HK-2 (cell line): Measurements from ENCODE around the gene INSM1.

Experiments
- DNase-seq: peaks from one replicate; pipeline ENCODE4 v3.0.0-alpha.2; 2018; ENCODE audit not compliant: unreplicated experiment

The INSM1 gene

DNA sequence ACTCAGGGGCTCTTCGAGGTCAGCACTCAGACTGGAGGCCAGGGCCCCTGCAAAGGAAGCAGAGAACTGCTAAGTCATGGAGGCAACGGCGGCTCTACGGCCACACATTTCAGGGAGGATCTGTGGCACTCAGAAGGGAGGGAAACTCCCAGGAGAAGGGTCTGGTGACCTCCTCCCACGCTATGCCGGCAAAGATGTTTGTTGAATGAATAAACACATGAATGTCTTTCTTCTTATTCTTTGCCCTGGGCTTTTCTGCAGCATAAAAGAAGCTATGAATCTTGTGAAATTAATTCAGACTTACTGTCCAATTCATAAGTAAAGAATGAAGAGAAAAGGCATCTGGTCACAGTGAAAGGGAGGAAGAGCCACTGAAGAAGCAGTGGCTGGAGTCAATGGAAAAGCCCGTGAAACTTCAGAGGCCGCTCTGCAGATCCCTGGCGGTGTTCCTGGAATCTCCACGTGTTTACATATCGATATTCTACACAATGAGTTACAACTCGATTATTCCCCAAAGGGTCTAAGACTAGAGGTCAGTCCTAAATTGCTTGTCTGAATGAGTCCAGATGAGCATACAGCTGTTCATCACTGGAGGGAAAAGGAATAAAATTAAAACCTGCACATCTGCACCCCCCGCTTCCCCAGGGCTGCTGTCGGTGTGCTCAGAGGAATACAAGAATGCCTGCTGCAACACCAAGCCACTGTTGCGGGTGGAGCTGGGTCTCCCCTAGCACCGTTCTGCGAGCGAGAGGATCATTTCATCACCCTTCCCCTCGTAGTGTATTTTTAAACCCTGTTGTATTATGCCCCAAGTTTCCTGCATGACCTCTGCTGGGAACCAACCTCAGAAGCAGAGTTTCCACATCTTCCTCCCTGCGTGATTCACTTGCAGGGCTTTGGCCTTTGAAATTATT lies 25.6 kb downstream of the INSM1 start:
- DNase-seq: no peak

DNA sequence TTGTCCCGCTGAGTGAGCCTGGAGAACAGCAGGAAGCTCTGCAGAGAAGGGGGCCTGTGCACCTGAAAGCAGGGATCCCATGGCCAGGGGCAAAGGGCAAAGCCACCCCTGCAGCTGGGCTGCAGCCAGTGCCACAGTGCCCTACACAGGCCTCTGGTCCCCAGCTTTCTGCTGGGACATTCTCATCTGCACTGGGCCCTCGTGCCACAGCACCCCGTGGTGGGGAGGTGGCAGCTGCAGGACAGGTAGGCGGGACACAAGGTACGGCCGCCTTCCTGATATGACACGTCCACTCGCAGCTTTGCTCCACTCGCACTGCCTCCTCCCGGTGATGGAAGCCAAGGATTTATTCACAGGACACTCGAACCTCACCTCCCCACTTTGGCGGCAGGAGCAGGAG lies 27.2 kb downstream of the INSM1 start:
- DNase-seq: no peak

DNA sequence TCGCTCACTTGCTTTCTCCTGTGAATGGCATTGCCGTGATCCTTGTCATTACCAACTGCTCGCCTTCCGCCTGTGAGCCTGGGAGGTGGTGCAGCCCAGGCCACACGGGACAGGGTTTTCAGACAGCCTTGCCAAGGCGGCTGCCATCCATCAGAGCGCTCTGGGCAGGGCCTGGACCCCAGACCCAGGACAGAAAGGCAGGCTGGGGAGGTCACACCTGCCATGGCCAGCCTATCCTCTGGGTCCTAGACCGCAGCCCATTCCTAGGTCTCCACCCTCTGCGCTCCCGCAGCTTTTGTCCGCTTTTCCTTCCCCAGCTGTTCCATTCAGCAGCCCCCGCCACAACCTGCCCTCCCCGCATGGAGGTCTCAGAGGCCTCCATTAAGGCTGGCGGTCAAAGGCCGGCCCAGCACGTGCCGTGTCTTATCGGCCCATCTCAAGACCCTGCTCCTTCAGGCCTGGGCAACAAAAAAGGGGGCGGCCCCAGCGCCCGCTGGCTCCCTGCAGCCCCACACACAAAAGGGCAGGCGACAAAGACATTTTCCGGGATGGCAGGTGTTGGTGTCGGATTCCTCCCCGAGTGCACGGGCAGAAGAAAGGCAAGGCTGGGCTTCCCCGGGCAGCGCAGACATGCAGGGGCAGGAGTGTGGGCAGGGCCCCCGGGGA lies 28.1 kb downstream of the INSM1 start:
- no peak for DNase-seq

DNA sequence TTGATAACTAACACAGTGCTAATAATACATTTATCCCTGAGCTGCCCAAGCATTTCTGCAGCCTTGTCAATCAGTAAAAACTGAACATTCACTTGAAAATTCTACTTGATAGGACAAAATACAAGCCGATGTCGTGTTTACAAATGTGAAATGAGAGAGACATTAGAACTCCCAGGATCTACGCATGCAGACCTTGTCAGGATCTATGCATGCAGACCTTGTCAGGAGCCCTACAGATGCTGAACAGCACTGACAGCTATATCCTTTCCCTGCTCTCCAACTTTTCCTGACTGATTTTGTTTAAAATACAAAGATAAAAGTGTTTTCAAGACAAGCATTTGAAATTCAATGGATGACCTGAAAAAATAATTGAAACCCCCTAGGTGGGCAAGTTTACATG lies 28.9 kb downstream of the INSM1 start:
- no peak for DNase-seq

DNA sequence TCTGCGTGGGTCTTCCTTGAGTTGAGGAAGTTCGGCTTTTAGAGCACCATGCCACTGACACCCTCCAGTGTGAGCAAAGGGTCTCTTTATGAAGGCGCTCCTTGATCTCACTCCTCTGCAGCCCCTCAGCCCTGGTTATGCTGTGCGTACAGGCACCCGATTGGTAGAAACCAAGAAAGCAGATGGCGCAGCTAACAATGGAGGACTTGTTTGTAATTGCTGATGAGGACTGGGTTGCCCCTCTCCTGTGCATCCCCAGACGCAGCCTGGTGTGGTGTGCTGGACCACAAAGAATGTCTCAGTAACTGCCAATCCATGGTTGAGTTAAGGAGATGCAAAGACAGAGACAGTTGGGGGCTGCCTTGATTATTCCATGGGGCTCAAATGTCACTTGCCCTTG lies 30.2 kb downstream of the INSM1 start:
- no peak for DNase-seq

DNA sequence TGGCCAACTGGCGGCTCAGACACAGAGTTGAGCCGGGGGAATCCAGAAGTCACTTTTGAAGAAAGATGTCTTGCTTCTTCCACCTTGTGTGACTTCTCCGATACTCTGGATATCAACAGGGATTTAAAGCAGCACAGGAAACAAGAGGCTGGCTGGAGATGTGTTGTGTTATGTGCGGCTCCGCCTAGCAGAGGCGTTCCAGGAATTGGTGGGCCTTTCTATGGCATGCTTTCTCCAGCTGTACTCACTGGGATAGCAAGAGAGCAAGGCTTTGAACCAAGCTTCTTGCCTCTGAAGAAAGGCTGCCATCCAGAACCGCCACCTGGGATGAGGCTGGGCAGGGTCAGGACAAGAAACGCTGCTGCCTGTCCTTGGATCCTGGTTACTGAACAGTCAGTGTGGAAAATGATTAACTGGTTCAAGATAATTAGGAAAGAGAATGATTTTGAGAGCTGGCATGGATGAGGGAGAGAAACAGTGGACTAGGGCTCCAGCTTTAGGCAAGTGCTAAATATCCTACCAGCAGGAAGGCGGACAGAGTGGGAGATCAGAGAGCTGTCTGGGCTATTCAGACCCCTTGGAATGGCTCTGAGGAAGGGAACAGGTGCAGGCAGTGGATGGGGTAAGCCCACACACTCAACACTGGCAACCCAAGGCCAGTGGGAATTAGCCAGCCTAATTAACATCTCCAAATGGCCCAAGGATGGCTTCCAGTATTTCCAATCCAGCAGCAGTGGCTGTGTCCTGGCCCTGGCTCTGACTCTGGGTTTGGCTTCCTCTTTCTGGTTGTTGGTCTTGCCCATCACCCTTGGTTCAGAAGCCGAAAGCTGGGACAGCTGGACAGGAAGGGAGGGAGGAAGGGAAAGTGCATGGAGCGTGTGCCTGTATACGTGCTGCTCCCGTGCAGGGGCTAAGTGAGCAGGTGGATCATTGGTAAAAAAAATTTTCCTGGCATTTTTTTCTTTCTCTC lies 31.9 kb downstream of the INSM1 start:
- DNase-seq: no peak

DNA sequence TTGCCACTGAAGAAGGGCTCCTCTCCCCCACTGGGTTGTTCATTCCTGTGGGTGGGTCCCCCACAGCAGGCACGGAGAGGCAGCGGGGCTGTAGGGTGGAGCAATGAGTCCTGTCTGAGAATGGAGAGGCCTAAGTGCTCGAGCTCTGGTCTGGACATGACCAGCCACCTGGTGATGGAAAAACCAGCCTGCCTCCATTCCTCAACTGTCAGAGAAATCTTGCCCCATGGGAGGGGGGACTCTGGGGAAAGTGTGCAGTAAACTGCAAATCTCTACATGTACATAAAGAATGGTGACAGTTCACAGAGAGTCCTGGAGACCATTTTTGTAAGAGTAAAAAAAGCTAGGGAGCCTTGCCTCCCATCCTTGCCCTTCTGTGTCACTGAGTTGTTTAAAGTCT lies 34.1 kb downstream of the INSM1 start:
- no peak for DNase-seq

DNA sequence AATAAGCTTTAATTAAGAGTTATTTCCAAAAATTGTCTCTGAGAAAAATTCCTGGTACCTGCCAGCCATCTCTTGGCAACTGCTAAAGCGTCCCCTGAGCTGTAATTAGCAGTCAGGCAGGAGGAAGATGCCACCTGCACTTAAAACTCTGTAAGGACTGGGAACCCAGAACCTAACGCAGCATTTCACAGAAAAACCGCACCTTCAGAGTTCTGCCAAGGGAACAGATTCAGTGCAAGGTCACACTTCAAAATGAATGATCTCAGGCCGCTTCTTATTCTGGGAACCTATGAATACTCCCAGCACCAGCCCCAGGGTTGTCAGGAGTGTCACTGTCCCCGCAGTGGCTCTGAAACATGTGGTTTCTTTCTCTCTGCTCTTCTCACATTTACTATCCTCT lies 36.7 kb downstream of the INSM1 start:
- DNase-seq: no peak

DNA sequence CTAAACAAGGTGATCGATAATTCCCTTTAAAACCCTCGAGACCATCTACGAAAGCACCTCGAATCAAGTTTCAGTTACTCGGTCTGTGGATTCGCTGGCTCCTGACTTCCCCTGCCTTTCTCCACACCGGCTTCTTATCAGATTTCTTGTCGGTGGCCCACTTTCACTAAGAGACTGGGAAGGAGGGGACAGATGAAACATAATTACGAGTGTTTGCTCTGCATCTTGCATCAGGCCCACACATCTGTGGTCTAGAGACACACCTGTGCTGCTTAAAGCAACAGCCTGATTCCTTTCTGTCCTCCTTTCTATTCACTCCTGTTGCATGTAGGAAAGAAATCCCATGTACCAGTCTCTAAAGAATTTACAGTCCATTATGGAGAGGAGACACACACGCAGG lies 37.7 kb downstream of the INSM1 start:
- no peak for DNase-seq

DNA sequence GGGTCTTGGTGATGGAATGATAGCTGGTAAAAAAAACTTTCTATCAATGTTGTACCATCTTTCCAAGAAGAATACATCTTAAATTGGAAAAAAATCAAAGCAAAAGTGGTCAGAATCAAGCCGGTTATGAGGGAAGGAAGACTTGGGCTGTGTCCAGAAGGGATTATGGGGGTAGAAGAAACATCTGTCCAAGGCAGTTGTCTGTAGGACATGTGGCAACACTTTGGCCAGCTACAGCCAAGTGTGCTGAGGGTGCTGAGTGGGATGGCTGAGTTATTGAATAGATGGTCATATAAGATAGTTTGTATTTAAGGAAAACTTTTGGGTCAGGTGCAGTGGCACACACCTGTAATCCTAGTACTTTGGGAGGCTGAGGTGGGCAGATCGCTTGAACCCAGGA lies 38.4 kb downstream of the INSM1 start:
- DNase-seq: no peak

DNA sequence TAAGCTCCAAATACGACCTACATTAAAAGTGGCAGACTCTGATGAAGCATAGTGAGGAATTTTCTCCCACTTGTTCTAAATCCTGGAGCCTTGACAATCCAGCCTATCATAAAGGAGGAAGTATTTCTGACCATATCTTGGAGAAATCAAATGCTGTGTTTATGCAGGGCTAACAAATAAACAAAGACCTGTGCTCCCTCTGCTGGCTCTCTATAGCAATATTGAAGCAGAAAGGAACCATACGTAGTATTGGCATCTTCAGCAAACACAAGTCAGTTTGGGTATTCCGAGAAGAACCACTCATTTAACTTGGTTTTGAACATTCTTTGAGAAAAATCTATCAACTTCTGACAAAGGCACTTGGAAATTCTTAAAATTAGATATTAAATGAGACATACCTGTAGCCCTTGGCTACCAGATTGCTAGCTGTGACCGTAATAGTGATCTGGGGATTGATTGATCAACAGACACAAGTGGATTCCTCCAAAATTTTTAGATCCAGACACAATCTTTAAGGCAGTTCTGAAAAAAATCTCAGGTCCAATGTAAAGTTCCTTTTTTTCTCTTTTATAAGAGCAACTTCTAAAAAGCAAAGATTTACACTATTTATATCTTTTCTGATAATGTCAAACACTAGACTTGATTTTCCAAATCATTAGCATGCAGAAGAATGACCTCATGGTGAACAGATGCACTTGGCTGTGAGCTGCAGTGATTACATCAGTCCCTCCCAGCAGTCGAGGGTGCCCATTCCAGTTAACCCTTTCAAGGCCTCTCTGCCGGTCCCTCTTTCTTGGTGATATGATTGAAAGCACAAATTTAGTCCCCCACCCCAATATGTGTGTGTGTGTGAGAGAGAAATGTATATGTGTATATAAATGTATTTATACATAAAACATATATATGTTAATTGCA lies 40.2 kb downstream of the INSM1 start:
- no peak for DNase-seq

DNA sequence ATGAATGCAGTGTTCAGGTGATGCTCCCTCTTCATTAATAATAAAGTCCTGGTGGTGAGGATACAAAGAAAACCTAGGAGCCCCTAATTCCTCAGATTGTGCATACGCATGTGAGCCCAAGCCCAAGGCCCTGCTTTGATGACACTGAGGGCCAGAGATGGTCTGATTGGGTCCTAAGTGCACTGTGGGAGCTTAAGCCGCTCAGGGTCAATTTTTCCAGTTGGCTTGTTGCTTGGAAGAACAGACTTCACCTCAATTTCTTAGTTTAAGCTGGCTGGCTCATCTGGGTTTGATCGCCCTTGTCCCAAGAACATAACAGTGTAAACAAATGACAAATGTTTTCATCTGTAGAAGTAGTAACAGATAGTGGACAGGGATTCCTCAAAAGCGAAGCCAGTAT lies 41.4 kb downstream of the INSM1 start:
- no peak for DNase-seq

DNA sequence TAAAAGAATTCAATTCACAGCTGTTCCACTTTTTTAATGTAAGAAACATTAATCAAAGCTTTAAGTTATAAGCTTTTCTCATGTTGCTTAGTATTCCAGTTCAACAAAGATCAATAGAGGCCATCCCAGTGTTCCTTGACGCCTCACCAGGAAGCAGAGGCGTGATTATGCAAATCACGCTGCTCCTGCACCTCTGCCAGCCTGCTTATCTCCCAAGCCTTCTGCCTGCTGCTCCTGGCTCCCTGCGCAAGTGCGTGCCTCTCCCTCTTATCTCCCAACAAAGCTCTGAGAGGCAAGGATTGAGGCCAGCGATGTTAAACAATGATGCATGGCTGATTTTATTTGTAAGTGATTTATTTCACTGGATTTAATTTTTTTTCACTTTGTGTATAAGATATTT lies 42.8 kb downstream of the INSM1 start:
- no peak for DNase-seq

DNA sequence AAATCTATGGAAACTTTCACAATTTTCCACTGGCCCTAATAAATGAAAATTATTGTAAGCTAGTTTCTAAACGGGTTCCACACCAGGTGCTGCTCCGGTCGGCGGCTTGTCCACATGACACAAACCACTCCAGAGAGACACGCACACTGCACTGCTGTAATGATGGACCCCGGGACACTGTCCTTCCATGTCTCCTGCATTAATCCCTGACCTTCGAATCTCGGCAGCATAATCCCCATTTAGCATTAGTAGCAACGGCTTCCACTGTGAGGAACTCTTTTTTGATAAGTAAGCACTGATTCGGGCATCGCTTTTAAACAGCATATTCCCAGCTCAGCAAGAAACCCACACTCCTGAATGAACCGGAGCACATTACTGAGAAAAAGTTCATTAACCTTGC lies 43.5 kb downstream of the INSM1 start:
- DNase-seq: no peak

DNA sequence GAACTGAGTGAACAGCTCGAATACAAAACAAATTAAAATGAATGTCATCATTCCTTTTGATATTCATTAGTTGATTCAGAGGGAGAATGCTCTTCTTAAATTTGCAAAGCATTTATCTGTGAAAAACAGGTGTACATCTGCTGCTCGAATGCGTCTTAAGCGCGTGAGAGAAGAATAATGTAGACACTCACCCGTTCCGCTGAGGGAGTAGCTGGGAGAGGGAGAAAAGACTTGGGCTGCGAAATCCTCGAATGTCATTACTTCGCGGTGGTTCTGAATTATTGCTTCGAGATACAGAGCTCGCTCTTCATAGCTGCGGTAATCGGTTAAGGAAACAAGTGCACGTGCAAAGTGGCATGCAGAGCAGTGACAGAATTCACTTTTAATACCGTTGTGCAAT lies 43.9 kb downstream of the INSM1 start:
- no peak for DNase-seq

DNA sequence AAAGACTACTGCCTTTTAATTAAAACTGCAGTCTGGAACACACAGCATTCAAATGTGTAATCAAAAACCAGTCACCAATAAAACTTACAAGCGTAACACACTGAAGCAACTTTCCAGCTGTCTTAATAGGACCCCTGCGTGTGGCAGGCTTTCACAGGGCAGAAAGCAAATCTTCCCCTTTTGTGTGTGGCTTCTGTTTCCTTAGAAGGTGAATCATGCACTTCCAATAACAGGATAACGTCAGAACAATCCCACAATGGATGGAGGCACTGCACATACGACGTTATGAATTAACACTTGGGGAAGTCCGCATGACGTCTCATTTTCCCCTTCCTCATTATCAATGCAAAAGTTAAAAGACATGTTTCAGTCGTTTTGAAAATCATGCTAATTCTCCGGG lies 44.8 kb downstream of the INSM1 start:
- no peak for DNase-seq

DNA sequence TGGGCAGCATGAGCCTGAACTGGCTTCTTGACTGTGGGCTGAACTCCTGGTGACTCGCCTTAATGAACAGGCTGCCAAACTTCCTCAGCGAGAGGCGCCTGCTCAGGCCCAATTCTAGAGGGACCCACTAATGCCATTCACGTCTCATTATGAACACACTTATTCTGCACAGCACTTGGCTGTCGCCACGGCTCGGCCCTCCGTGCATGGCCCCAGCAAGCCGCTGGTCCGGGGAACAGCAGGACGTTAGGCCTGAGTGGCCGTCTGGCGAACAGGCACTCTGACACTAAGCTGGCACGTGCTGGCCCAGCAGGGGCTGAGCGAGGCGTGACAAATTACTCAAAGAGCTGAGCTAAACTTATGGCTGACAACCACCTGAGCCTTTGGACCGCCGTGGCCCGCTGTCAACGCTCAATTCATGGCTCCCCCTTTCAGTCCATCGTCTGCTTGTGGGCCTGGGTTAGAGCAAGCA lies 45.9 kb downstream of the INSM1 start:
- no peak for DNase-seq

DNA sequence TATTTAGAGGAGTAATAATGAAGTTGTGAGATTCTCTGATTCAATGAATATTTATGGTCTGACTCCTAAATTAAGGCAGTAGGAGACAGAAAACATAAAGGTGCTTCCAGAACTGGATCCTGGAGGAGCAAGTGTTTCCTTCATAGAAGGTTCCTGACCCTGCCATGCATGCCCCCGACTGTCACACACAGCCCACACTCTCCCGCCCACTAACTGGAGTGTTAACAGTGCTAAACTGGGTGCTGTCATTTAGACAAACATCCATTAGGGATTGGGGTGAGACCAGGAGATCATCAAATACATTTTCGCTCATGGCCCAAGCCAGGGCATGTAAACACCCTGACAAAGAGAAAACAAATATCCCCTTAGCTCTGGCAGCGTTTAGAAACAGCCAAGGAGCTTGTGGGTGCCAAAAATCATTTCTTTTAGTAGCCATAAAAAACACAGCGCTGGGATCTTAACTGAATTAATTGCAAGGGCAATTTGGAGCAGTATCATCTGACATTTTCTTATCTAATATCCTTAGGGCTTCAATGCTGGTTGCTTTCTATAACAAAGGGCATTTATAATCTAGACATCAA lies 46.8 kb downstream of the INSM1 start:
- no peak for DNase-seq

DNA sequence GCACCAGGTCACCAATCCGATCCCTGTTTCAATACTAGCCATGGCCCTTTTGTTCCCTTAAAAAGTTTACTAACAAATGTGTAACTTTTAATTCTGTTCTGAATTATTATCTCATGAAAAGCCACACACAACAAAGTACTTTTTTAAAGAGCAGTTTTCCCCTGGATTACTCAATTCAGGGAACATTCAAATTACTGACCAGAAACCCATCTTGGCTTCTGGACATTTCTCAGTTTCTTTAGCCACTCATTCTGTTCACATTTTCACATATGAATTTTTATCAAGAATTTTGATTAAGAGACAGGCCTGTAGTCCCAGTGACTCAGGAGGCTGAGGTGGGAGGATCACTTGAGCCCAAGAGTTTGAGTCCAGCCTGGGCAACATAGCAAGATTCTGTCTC lies 47.4 kb downstream of the INSM1 start:
- no peak for DNase-seq

DNA sequence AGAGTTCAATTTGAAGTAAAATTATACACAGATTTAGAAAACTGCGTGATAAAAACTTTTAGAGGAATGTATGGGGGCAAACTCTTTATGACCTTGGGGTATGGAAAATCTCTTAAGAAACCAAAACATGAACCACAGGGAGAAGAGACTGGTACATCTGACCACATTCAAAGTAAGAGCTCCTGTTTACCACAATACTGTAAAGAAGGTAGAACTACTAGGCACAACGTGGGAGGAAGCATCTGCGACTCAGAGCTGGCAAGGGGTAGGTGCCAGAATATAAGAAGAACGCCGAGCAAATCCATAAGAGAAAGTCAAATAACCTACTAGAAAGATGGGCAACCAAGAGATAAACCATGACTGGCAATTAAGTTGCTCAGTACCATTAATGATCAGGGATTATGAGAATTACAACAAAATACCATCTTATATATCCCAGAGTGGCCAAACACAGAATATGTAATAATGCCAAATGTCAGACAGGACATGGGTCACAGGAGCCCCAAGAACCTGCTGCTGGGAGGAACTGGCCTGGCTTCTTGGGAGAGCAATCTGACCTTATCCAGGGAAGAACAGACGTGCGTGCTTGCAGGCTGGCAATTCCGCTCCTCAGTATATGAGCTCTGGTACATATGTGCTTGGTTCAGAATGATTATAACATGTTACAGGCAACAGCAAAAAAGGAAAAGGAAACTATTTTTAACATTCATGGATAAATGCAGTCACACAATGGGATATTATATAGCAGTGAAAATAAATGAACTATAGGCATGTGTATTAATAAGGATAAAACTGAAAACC lies 50.2 kb downstream of the INSM1 start:
- DNase-seq: no peak
